Breast epithelium (tissue), 3 donors: ENCODE results near the gene HSH2D.
"Not testable (repeated sequence)": the region's sequence is repeated elsewhere in the genome, so short reads cannot be mapped to it uniquely, and the experiment has no call there.

Experiments
- CTCF ChIP-seq, 3 donors: fragments of 450-650 bp; IDR thresholded peaks; one replicate each; pipeline ENCODE4 v1.5.1; 2016 to 2017; ENCODE audit warnings: antibody characterized with exemption in 3 of 3, mild to moderate bottlenecking in 3 of 3, moderate library complexity in 3 of 3
- POLR2A ChIP-seq: fragments of 450-650 bp; IDR thresholded peaks from one replicate; pipeline ENCODE4 v1.6.1; 2016; ENCODE audit warnings: antibody characterized with exemption, mild to moderate bottlenecking, moderate library complexity
- POLR2AphosphoS5 ChIP-seq, 3 donors: sonication (generic); formaldehyde crosslinking; IDR thresholded peaks; one replicate each; pipeline ENCODE4 v1.6.1; 2017; ENCODE audit warnings: antibody characterized with exemption in 3 of 3

- TF ChIP-seq POLR2A; CTCF (IDR thresholded peaks at IDR 0.05); POLR2AphosphoS5 (IDR thresholded peaks at IDR 0.05): not testable (repeated sequence)
Measured at GRCh38 chr19:16178866-16179265, 35.4 kb downstream of the HSH2D start.
